ENCODE results near the gene CORO2A. TPM values are rescaled to one million over a fixed set of nuclear protein-coding genes. Genes with fewer than 3 reads are reported as not detected.

CORO2A gene
- total RNA-seq, 1 donor from 2014 or later, result 26.1 TPM

DNA sequence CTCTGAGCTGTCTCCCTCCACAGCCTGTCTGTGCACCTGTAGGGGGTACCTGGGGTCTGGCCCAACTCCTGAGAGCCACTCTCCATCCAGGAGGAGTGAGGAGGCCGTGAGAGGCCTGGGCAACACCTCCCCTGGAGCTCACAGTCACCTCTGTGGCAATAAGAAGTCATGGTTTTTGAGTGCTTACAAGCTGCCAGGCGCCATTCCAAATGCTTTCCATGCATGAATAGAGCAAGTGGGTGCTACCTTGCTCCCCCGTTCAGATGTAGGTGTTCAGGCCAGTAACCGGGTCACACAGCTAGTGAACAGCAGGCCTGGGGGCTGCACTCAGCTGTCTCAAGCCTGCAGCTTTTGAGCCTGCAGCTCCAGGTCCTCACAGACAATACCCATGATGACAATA, 30.6 kb downstream of the CORO2A start:
- intact Hi-C loops (cut with DNase I), result no loop called here
- Histone ChIP-seq H3K27me3 (ENCODE audit: low read depth) (no peaks in the 10 kb centered on the region), H3K36me3 (no peaks in the 10 kb centered on the region), H3K27ac (no peak overlapping the region), H3K4me1 (no peaks in the 10 kb centered on the region), H3K9me3 (no peaks in the 10 kb centered on the region), H3K4me3 (no peak overlapping the region)
- TF ChIP-seq, protein P1, sequence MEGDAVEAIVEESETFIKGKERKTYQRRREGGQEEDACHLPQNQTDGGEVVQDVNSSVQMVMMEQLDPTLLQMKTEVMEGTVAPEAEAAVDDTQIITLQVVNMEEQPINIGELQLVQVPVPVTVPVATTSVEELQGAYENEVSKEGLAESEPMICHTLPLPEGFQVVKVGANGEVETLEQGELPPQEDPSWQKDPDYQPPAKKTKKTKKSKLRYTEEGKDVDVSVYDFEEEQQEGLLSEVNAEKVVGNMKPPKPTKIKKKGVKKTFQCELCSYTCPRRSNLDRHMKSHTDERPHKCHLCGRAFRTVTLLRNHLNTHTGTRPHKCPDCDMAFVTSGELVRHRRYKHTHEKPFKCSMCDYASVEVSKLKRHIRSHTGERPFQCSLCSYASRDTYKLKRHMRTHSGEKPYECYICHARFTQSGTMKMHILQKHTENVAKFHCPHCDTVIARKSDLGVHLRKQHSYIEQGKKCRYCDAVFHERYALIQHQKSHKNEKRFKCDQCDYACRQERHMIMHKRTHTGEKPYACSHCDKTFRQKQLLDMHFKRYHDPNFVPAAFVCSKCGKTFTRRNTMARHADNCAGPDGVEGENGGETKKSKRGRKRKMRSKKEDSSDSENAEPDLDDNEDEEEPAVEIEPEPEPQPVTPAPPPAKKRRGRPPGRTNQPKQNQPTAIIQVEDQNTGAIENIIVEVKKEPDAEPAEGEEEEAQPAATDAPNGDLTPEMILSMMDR (IDR thresholded peaks at IDR 0.05), result no peak
- ATAC-seq (no peak), DNase-seq (no peak)

DNA sequence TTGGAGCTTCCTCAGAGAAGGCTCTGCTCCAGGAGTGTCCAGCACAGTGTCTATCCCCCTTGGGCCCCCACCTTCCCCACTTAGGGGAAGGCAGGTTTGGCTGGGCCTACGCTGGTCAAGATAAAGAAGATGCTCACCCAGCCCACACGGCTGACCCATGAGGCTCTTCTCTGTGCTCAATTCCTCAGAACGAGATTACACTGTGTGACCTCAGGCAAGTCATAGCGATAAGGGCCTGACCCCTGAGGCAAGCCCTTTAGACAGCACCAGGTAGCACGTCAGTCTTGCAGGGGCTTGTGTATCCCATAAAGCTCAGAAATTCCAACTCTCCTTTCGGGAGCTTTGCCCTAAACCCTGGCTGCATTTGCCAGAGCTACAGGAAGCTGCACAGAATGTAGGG, 32.6 kb downstream of the CORO2A start:
- ATAC-seq, result no peak
- TF ChIP-seq, protein P1 (IDR thresholded peaks at IDR 0.05), result no peak
- no peaks in the 10 kb centered on the region for H3K9me3 ChIP-seq
- no peak overlapping the region for H3K4me3 ChIP-seq
- no peak for DNase-seq
- peaks cover 9% of the 10 kb centered on the region for H3K36me3 ChIP-seq
- H3K4me1 ChIP-seq, result no peaks in the 10 kb centered on the region
- intact Hi-C loops (cut with DNase I), result no loop called here
- H3K27ac ChIP-seq, result no peak overlapping the region
- H3K27me3 ChIP-seq (ENCODE audit: low read depth), result no peaks in the 10 kb centered on the region

DNA sequence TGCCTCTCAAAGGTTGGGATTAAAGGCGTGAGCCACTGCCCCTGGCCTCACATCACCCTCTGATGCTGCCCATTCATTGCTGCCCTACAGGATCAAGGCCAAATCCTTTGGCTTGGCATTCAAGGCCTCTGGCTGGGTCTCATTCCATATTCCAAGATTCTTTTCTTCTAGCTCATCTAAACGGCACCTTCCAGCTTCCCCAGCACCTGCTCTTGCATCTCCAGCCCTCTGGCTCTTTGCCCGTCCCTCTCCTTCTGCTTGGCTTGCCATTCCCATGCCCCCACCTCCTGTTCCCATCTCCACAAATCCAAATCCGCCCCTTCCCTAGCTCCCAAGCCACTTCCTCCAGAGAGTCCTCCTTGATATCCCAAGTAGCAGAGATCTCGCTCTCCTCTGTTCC, 33.1 kb downstream of the CORO2A start:
- H3K9me3 ChIP-seq, result no peaks in the 10 kb centered on the region
- no peaks in the 10 kb centered on the region for H3K4me1 ChIP-seq
- no peak overlapping the region for H3K4me3 ChIP-seq
- H3K27ac ChIP-seq, result no peak overlapping the region
- DNase-seq (no peak), ATAC-seq (no peak)
- intact Hi-C loops (cut with DNase I), result no loop called here
- H3K36me3 ChIP-seq, result peaks cover 11% of the 10 kb centered on the region
- H3K27me3 ChIP-seq (ENCODE audit: low read depth), result no peaks in the 10 kb centered on the region
- TF ChIP-seq, protein P1 (IDR thresholded peaks at IDR 0.05), result no peak

DNA sequence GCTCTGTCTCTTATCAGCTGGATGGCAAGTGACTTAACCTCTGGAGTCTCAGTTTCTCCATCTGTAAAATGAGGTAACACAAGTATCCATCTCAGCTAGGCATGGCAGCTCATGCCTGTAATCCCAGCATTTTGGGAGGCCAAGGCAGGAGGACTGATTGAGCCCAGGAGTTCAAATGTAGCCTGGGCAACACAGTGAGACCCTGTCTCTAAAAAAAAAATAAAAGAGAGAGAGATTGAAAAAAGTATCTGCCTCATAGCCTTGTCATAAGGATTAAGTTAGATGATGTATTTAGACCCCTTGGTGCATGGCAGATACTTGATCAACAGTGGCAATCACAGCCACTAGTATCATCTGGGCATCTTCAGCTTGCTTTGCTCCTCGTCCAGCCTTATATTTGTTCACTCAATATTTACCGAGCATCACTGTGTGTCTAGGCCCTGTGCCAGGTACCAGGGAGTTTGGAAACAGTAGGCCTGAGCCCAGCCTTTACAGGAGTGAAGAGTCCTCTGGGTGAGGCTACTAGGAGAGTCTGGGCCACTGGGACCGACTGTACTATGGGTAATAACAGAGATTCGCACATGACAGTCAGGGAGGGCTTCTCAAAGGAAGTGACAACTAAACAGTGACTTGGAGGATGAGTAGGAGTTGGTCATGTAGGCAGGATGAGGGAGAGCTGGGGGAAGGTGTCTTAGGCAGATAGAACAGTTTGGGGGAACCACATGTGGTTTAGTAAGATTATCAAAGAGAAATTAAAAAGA, 34.2 kb downstream of the CORO2A start:
- peak; percentile 61 for DNase-seq
- no peaks in the 10 kb centered on the region for H3K9me3 ChIP-seq

DNA sequence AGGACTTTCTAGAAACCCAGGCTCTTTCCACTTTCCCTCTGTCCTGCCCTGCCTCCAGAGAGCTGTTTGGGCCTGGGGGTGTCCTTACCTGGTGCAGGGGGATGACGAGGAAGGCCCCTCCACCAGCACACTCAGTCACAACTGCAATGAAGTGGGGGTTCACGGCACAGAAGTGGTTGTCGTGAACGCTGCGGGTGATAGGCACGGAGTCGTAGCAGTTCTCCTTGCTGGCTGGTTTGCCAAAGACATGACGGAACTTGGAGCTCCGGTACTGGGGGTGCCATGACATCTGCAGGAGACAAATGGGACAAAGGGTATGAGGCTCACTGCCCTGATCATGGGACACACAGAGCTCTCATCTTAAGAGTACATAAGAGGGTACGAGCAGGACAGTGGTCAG, 35.1 kb downstream of the CORO2A start:
- TF ChIP-seq, protein P1 (IDR thresholded peaks at IDR 0.05), result no peak
- H3K27me3 ChIP-seq (ENCODE audit: low read depth), result no peaks in the 10 kb centered on the region
- no peak overlapping the region for H3K4me3 ChIP-seq
- intact Hi-C loops (cut with DNase I), result no loop called here
- H3K9me3 ChIP-seq, result no peaks in the 10 kb centered on the region
- DNase-seq (no peak), ATAC-seq (no peak)
- H3K27ac ChIP-seq, result no peak overlapping the region
- no peaks in the 10 kb centered on the region for H3K4me1 ChIP-seq
- peaks cover 11% of the 10 kb centered on the region for H3K36me3 ChIP-seq

More for the DNA sequence above, 34.2 kb downstream of the CORO2A start:
- no peak overlapping the region for H3K27ac ChIP-seq
- no peaks in the 10 kb centered on the region for H3K4me1 ChIP-seq
- no peaks in the 10 kb centered on the region for H3K27me3 ChIP-seq (ENCODE audit: low read depth)
- H3K4me3 ChIP-seq, result no peak overlapping the region
- intact Hi-C loops (cut with DNase I), result no loop called here
- peaks cover 11% of the 10 kb centered on the region for H3K36me3 ChIP-seq
- TF ChIP-seq, protein P1 (IDR thresholded peaks at IDR 0.05), result no peak
- peak; percentile 83 to 84 for ATAC-seq
